ENCODE data around the gene PHF12.

- TF ChIP-seq POLR2AphosphoS5 (IDR thresholded peaks at IDR 0.05) (no peak), POLR2A (IDR thresholded peaks at IDR 0.05; ENCODE audit: low read depth) (no peak)
These were observed 9.1 kb upstream of the PHF12 start for GRCh38 chr17:28960256-28961061.
